ENCODE results near the gene PDIA3.
"Not testable (repeated sequence)": the region's sequence is repeated elsewhere in the genome, so short reads cannot be mapped to it uniquely, and the experiment has no call there.

Gene PDIA3

GRCh38 chr15:43746245-43746902 is at the start of gene PDIA3:
Gene PDIA3 (plus strand): TSS chr15:43746438. CDS start chr15:43746540, 102 bp downstream.
- peak; percentile 90 for DNase-seq

GRCh38 chr15:43702174-43702573 is 44.1 kb upstream of the PDIA3 start:
- no peak for DNase-seq

- DNase-seq = no peak
Observed at GRCh38 chr15:43702701-43703424, 43.4 kb upstream of the PDIA3 start.

DNA sequence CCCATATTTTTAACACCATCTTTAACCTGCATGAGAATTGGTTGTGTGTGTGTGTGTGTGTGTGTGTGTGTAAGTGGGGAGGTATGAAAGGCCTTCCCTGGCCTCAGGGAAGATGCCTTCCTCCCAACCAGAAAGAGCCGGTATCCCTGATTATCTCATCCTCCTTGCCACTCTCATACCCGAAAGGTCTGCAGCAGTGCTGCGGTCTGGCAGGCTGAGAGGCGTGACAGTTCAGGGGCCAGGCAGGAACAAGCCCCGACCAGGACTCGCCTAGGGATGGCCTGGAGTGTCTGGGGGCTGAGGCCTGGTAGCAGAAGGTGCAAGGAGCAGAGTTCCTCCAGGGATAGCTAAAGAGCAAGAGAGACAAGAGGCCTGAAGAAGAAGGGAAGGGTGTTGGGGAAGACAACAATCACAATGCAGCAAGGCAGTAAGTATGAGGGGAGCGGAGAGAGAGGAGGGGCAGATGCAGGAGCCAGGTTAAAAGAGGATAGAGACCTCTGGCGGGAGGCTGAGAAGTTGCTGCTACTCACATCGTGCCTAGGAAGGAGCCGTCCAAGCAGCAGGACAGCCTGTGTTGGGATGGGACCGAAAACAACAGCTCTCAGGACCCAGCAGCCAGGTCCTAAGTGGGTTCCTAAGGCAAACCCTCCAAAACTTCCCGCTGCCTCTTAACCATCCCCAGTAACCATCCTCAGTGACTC is 35.7 kb upstream of the PDIA3 start:
- not testable (repeated sequence) for DNase-seq

GRCh38 chr15:43723151-43723550 is 23.1 kb upstream of the PDIA3 start:
- DNase-seq = no peak

DNA sequence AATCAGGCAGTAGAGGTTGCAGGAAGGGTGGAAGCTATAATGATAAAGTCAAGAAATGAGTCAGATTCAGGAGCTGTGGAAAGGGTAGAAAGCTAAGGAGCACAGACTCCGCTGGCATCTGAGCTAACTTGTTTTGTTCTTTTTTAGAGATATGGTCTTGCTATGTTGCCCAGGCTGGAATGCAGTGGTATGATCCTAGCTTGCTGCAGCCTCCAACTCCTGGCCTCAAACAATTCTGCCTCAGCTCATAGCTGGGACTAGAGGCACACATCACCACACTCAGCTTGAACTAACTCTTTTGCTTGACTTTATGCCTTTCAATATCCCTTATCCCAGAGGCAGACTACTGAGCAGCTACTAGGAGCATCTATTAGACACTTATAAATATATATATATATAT is 19.9 kb upstream of the PDIA3 start:
- not testable (repeated sequence) for DNase-seq

DNA sequence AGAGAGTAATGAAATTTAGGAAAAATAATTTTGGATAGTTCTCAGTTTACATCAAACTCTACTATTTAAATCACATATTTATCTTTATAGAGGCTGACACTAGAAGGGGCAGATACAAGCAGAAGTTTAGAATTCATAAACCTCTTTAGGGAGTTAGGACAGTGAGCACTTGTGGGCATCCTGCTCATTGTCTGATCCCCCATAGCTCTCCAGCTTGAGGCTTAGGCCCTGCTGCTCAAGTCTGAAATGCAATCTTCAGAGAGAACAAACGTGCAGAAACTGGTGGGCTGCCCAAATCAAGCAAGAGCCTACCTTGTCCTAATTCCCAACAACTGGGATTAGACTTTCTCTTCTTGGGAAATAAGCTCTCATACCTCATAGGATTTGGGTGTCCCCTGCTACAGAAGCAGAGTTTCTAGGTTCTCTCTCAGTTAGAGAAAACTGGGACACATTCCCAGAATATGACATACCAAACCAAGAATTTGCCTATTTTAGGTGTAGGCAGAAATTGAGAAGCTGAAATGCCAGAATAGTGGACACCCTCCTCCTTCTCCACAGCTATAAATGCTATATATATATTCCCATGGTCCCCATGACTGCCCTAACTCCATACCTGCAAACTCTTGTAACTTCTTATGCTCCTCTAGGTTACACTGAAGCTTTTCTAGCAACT is 18.0 kb upstream of the PDIA3 start:
- DNase-seq = not testable (repeated sequence)

GRCh38 chr15:43735416-43735815 is 10.8 kb upstream of the PDIA3 start:
- DNase-seq = no peak

GRCh38 chr15:43746903-43747309 is 668 bp downstream of the PDIA3 start:
- DNase-seq = peak; percentile 46

GRCh38 chr15:43748376-43748775 is 2.1 kb downstream of the PDIA3 start:
- no peak for DNase-seq

DNA sequence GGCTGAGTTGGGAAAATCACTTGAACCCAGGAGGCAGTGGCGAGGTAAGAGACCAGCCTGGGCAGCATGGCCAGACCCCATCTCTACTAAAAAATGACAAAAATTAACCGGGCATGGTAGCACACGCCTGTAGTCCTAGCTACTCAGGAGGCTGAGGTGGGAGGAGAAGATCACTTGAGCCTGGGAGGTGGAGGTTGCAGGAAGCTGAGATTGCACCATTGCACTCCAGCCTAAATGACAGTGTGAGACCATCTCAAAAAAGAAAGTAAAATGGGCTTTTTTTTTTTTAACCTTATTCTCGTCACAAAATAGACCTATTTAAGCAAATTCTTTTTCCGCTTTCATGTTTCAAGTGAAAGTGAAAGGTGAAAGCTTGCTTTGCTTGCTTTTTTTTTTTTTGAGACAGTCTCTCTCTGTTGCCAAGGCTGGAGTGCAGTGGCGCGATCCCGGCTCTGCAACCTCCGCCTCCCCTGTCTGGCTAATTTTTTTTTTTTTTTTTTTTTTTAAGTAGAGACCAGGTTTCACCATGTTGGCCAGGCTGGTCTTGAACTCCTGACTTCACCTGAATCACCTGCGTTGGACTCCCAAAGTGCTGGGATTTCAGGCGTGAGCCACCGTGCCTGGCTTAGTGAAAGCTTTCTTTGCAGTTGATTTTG is 3.6 kb downstream of the PDIA3 start:
- peak; percentile 62 for DNase-seq

GRCh38 chr15:43751885-43752284 is 5.6 kb downstream of the PDIA3 start:
- no peak for DNase-seq

DNA sequence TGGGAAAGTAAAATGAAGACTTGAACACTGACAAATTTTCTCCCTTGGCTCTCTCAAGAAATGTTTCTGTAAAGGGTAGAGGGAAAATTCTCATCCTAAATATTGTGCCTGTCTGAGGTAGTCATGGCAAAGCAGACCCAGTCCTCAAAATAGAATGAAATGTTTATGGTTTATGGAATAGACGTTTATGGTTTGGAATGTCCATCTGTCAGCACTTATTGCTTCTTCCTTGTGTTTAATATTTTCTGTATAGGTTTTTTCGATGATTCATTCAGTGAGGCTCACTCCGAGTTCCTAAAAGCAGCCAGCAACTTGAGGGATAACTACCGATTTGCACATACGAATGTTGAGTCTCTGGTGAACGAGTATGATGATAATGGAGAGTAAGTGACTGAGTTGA is 16.6 kb downstream of the PDIA3 start:
- no peak for DNase-seq

- no peak for DNase-seq
Observed at GRCh38 chr15:43763819-43764446, 17.7 kb downstream of the PDIA3 start.

DNA sequence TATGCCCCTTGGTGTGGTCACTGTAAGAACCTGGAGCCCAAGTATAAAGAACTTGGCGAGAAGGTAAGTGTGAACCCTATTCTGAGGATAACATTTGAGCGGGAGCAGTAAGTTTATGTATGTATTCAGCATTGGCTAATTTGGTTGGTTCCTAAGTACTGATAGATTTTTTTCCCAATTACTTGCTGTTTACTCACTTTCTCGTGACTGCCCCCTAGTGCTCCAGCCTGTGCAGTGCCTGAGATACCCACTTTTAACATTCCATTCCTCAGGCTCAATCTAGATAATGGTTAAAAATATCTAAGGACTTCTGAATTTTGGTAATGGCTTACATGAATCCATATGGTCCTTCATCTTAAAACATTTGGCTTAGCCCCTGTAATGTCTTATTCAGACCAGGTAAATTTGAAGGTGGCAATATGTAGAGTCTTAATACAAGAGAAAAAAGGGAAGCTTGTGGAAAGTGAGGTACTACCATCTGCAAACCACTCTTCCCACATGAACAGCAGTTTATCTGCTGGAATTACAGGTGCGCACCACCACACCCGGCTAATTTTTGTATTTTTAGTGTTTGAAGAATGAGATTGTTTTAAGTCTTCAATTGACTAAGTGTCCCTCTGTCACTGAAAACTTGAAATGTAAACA is 23.5 kb downstream of the PDIA3 start:
- DNase-seq = peak; percentile 48

GRCh38 chr15:43771816-43772215 is 25.6 kb downstream of the PDIA3 start:
- DNase-seq = no peak

GRCh38 chr15:43772624-43773023 is 26.4 kb downstream of the PDIA3 start:
- no peak for DNase-seq

- DNase-seq = no peak
Observed at GRCh38 chr15:43774062-43774461, 27.8 kb downstream of the PDIA3 start.

DNA sequence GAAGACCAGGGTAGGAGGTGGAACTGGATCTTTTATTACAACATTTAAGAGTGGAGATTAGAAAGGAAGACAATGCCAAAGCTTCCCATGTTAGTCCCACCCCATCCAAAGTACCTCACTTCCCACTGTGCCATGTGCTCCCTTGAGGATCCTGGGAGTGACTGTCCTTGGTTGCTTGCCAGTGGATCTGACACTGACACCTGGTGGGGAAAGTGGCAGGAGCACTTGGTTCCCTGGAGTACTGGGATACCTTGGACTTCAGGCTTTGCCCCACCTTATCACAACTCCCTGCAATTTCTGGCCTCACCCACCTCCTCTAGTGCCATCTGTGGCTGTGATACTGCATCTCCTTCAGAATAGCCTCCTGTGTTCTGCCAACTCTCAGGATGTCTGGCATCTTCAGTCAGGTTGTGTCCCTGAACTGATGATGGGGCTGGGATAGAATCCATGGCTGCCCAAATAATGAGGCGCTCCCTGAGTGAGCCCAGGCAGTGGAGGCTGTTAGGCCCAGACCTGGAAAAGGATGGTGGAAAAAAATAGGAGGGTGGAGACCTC is 29.2 kb downstream of the PDIA3 start:
- DNase-seq = no peak

DNA sequence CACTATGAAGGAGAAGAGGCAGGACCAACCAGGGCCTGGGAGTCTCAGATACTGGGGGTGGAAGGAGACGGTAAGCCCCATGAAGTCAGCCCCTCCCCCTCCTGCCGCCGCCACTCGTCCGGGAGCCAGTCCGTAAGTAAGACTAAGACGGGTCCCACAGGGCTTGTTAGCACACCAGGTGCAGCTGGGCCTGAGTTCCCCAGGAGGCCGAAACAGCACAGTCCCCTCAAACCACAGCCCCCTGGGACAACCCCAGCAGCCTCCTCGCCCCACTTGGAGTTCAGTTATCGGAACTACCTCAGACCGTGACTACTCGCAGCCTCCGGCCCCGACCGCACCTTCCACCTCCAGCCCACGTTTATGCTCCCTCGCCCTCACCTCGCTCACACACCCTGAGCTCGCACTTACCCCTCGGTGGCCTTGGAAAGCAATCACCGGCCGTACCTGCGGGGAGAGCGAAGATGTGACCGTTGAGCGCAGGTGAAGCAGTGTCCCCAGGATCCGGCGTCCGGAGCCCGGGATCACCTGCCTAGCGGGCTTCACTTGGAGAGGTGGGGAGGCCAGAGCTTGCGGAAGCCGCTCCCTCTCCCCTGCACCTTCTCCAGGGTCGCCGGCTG is 30.0 kb downstream of the PDIA3 start:
- DNase-seq = peak; percentile 84

DNA sequence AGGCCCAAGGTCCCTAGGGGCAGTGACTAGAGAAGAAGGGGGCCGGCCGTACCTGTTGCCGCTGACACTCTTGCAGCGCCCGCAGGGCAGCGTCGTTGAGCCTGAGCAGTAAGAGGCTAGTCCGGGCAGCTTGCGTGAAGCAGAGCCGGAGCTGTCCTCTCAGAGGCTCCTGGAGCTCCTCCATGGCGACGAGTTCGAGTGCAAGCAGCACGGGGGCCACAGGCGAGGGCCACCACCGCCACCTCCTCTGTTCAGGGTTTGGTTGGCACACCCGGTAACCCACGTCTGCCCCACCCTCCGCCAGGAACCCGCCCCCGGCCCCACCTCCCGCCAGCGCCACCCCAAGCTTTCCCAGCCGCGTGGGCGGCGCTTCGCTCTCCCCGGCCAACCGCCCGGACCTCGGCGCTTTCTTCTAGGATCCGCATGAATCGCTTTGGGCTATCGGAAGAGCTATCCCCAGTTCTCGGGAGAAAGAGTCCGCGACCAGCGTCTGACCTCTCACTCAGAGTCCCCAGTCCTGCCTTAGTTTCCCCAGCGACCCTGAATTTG is 30.6 kb downstream of the PDIA3 start, which contains the start of gene ELL3:
TSS of gene ELL3 (minus strand) at position 249 of the 549 bp plus-strand sequence. CDS start at position 184, 65 bp downstream.
- peak; percentile 77 for DNase-seq

Measured in CD4-positive, alpha-beta T cell treated with Interferon gamma for 1 hour (primary cell).